WTC11 (cell line): ENCODE results near the gene ADD1. TPM values are rescaled to one million over a fixed set of nuclear protein-coding genes. Genes with fewer than 3 reads are reported as not detected.
A peak's percentile ranks its signal among the peaks of the same experiment; 100 is the strongest.
"Not testable (repeated sequence)": the region's sequence is repeated elsewhere in the genome, so short reads cannot be mapped to it uniquely, and the experiment has no call there.

ENCODE experiments used
- ATAC-seq: fragments of 200-7000 bp; cut with Tn5 transposase; 2 replicates; pipeline ENCODE4 v1.10.0; 2021; ENCODE audit warnings: mild to moderate bottlenecking, moderate library complexity
- CTCF ChIA-PET: fragments of 300-600 bp; sonication (Branson Sonifier 250); formaldehyde crosslinking; loops from one replicate; lab custom pipeline; 2021; ENCODE audit warnings: antibody characterized with exemption; lab: Charles Lee
- POLR2A ChIA-PET: fragments of 350-600 bp; sonication (Branson Sonifier 250); formaldehyde crosslinking; loops from one replicate; lab custom pipeline; 2021; ENCODE audit warnings: antibody characterized with exemption; lab: Charles Lee
- DNase-seq: peaks from one replicate; pipeline ENCODE4 v3.0.0; 2021; ENCODE audit warnings: low spot score
- H3K27ac Mint-ChIP-seq: 2 replicates; pipeline ENCODE4 v1.8.0; 2021; ENCODE audit warnings: mixed read lengths
- H3K27me3 Mint-ChIP-seq: 2 replicates; pipeline ENCODE4 v1.8.0; 2021; ENCODE audit warnings: low read depth, mild to moderate bottlenecking, moderate library complexity, mixed read lengths
- H3K36me3 Mint-ChIP-seq: 2 replicates; pipeline ENCODE4 v1.8.0; 2021; ENCODE audit warnings: mixed read lengths
- H3K4me1 Mint-ChIP-seq: 2 replicates; pipeline ENCODE4 v1.8.0; 2022; ENCODE audit warnings: mixed read lengths
- H3K4me3 Mint-ChIP-seq: 2 replicates; pipeline ENCODE4 v1.8.0; 2021; ENCODE audit warnings: mild to moderate bottlenecking, moderate library complexity, mixed read lengths
- H3K9me3 Mint-ChIP-seq: 2 replicates; pipeline ENCODE4 v1.8.0; 2021; ENCODE audit warnings: mixed read lengths
- ARID4B ChIP-seq: sonication (generic); formaldehyde crosslinking; IDR thresholded peaks from 2 replicates; pipeline ENCODE4 v1.8.0; 2023; ENCODE audit warnings: missing genetic modification reagents, mild to moderate bottlenecking, borderline replicate concordance
- CBFB ChIP-seq: sonication (generic); formaldehyde crosslinking; IDR thresholded peaks from 2 replicates; pipeline ENCODE4 v1.8.1; 2022; ENCODE audit warnings: mild to moderate bottlenecking, low read depth, missing genetic modification reagents
- FOXJ3 ChIP-seq: sonication (generic); formaldehyde crosslinking; IDR thresholded peaks from 2 replicates; pipeline ENCODE4 v1.9.0; 2021; ENCODE audit warnings: missing genetic modification reagents, mild to moderate bottlenecking, borderline replicate concordance
- FOXK1 ChIP-seq: sonication (generic); formaldehyde crosslinking; IDR thresholded peaks from 2 replicates; pipeline ENCODE4 v1.8.0; 2022; ENCODE audit warnings: mild to moderate bottlenecking, moderate library complexity, missing genetic modification reagents
- FOXP1 ChIP-seq: sonication (generic); formaldehyde crosslinking; IDR thresholded peaks from 2 replicates; pipeline ENCODE4 v1.8.0; 2022; ENCODE audit warnings: missing genetic modification reagents, mild to moderate bottlenecking, moderate library complexity, borderline replicate concordance
- GTF2I ChIP-seq: fragments of 250-450 bp; sonication (Bioruptor Pico); conservative IDR thresholded peaks from 2 replicates; pipeline ENCODE4 v1.4.0; 2021; ENCODE audit warnings: mild to moderate bottlenecking
- HMGA2 ChIP-seq: fragments of 250-450 bp; sonication (Bioruptor Pico); IDR thresholded peaks from 2 replicates; pipeline ENCODE4 v1.4.0; 2021; ENCODE audit warnings: mild to moderate bottlenecking, moderate library complexity
- JAZF1 ChIP-seq: fragments of 250-450 bp; sonication (Bioruptor Pico); IDR thresholded peaks from 2 replicates; pipeline ENCODE4 v1.9.0; 2021; ENCODE audit warnings: moderate library complexity, mild to moderate bottlenecking, inconsistent platforms
- NFATC4 ChIP-seq: fragments of 250-450 bp; sonication (Bioruptor Pico); IDR thresholded peaks from 2 replicates; pipeline ENCODE4 v1.9.0; 2021; ENCODE audit warnings: mild to moderate bottlenecking
- NR2C2 ChIP-seq: sonication (generic); formaldehyde crosslinking; IDR thresholded peaks from 2 replicates; pipeline ENCODE4 v1.8.0; 2022; ENCODE audit warnings: mild to moderate bottlenecking, missing genetic modification reagents
- SP1 ChIP-seq: sonication (generic); formaldehyde crosslinking; conservative IDR thresholded peaks from 2 replicates; pipeline ENCODE4 v1.8.1; 2022; ENCODE audit warnings: missing genetic modification reagents
- TEAD1 ChIP-seq: sonication (generic); formaldehyde crosslinking; IDR thresholded peaks from 2 replicates; pipeline ENCODE4 v1.8.0; 2022; ENCODE audit warnings: mild to moderate bottlenecking, missing genetic modification reagents
- TEAD4 ChIP-seq: sonication (generic); formaldehyde crosslinking; IDR thresholded peaks from 2 replicates; pipeline ENCODE4 v1.8.0; 2022; ENCODE audit warnings: mild to moderate bottlenecking, missing genetic modification reagents
- USF2 ChIP-seq: sonication (generic); formaldehyde crosslinking; IDR thresholded peaks from 2 replicates; pipeline ENCODE4 v1.8.1; 2023; ENCODE audit warnings: mild to moderate bottlenecking, missing genetic modification reagents, moderate library complexity
- ZBTB21 ChIP-seq: sonication (generic); formaldehyde crosslinking; IDR thresholded peaks from 2 replicates; pipeline ENCODE4 v1.8.1; 2023; ENCODE audit warnings: mild to moderate bottlenecking, missing genetic modification reagents, borderline replicate concordance
- ZNF121 ChIP-seq: sonication (generic); formaldehyde crosslinking; IDR thresholded peaks from 2 replicates; pipeline ENCODE4 v1.8.0; 2023; ENCODE audit warnings: missing genetic modification reagents
- ZNF219 ChIP-seq: sonication (generic); formaldehyde crosslinking; IDR thresholded peaks from 2 replicates; pipeline ENCODE4 v1.8.0; 2023; ENCODE audit warnings: missing genetic modification reagents, mild to moderate bottlenecking, borderline replicate concordance
- ZNF232 ChIP-seq: sonication (generic); formaldehyde crosslinking; IDR thresholded peaks from 2 replicates; pipeline ENCODE4 v1.8.0; 2022; ENCODE audit warnings: mild to moderate bottlenecking, missing genetic modification reagents
- ZNF317 ChIP-seq: sonication (generic); formaldehyde crosslinking; IDR thresholded peaks from 2 replicates; pipeline ENCODE4 v1.8.1; 2023; ENCODE audit warnings: low read depth, mild to moderate bottlenecking, moderate library complexity, missing genetic modification reagents, borderline replicate concordance
- ZNF423 ChIP-seq: fragments of 250-450 bp; sonication (Bioruptor Pico); IDR thresholded peaks from 2 replicates; pipeline ENCODE4 v2.1.2; 2022; ENCODE audit warnings: mild to moderate bottlenecking, moderate library complexity
- ZNF671 ChIP-seq: fragments of 250-450 bp; sonication (Bioruptor Pico); IDR thresholded peaks from 2 replicates; pipeline ENCODE4 v1.8.0; 2021; ENCODE audit warnings: mild to moderate bottlenecking
- total RNA-seq: library from RNA; stranded (reverse); gene quantifications from 3 replicates; pipeline ENCODE4 v1.2.3, GENCODE V29; 2021
- TF ChIP-seq, protein P1 (sequence below): fragments of 250-450 bp; sonication (Bioruptor Pico); IDR thresholded peaks from 2 replicates; pipeline ENCODE4 v1.9.0; 2021; ENCODE audit warnings: mild to moderate bottlenecking, borderline replicate concordance
- TF ChIP-seq, protein P2 (sequence below): sonication (generic); formaldehyde crosslinking; IDR thresholded peaks from 2 replicates; pipeline ENCODE4 v1.8.1; 2023; ENCODE audit warnings: mild to moderate bottlenecking, moderate library complexity, missing genetic modification reagents

ADD1 gene
- total RNA-seq, 1 experiment from 2014 or later: 178 TPM

GRCh38 chr4:2958446-2958845, 114.8 kb downstream of the ADD1 start (continued):
- TF ChIP-seq NFATC4 (CRISPR knock-in tag) (no peak), ZNF317 (CRISPR knock-in tag) (no peak), ZNF671 (CRISPR knock-in tag) (no peak), TEAD4 (CRISPR knock-in tag) (no peak), ZNF423 (CRISPR knock-in tag) (no peak), FOXP1 (CRISPR knock-in tag) (no peak), JAZF1 (CRISPR knock-in tag) (no peak), ZNF219 (no peak)

GRCh38 chr4:2960450-2960849, 116.8 kb downstream of the ADD1 start:
- CTCF ChIA-PET: interaction anchor here (1.8 kb wide), 1 partner anchor 12 kb away, joined by 4 read pairs; no protein-coding TSS in a partner anchor
- peaks cover 40% of the 10 kb centered on the region for H3K36me3 Mint-ChIP-seq
- H3K27me3 Mint-ChIP-seq: peaks cover 15% of the 10 kb centered on the region

DNA sequence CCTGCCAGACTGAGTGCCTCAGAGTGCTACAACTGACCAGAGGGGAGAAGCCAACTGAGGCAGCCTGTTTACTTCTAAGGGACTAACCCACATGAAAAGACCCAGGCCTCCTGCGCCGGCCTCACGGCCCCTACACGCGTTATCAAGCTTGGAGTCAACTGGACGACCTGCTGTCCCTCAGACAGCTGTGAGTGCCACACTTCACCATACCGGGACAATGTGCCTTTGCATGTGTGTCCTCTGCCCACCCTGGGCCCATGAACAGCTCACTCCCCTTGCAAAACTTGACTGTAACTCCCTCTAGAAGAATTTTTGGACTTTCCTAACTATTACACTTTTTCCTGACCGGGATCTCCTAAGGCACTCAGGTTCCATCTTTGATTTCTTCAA, 117.8 kb downstream of the ADD1 start:
- Mint-ChIP-seq H3K36me3 (peaks cover 30% of the 10 kb centered on the region), H3K27me3 (peaks cover 17% of the 10 kb centered on the region), H3K4me1 (peaks cover 23% of the 10 kb centered on the region), H3K9me3 (peaks cover 10% of the 10 kb centered on the region), H3K4me3 (peak overlapping the region; percentile 82), H3K27ac (no peak overlapping the region)
- CTCF ChIA-PET: interaction anchor here (1.0 to 3.8 kb wide), 2 partner anchors 17 to 48 kb away, joined by 4 to 24 read pairs; no protein-coding TSS in a partner anchor
- ATAC-seq: no peak
- DNase-seq: no peak
- POLR2A ChIA-PET: no interaction called here
- TF ChIP-seq NR2C2 (CRISPR knock-in tag) (no peak), ZNF232 (CRISPR knock-in tag) (no peak), USF2 (CRISPR knock-in tag) (no peak), FOXJ3 (CRISPR knock-in tag) (no peak), SP1 (CRISPR knock-in tag) (no peak), ZNF121 (no peak), TEAD1 (CRISPR knock-in tag) (no peak), FOXP1 (CRISPR knock-in tag) (no peak), ARID4B (CRISPR knock-in tag) (no peak), FOXK1 (CRISPR knock-in tag) (no peak), CBFB (CRISPR knock-in tag) (no peak), ZBTB21 (no peak), TEAD4 (CRISPR knock-in tag) (no peak), GTF2I (CRISPR knock-in tag) (no peak)
- TF ChIP-seq, protein P1, sequence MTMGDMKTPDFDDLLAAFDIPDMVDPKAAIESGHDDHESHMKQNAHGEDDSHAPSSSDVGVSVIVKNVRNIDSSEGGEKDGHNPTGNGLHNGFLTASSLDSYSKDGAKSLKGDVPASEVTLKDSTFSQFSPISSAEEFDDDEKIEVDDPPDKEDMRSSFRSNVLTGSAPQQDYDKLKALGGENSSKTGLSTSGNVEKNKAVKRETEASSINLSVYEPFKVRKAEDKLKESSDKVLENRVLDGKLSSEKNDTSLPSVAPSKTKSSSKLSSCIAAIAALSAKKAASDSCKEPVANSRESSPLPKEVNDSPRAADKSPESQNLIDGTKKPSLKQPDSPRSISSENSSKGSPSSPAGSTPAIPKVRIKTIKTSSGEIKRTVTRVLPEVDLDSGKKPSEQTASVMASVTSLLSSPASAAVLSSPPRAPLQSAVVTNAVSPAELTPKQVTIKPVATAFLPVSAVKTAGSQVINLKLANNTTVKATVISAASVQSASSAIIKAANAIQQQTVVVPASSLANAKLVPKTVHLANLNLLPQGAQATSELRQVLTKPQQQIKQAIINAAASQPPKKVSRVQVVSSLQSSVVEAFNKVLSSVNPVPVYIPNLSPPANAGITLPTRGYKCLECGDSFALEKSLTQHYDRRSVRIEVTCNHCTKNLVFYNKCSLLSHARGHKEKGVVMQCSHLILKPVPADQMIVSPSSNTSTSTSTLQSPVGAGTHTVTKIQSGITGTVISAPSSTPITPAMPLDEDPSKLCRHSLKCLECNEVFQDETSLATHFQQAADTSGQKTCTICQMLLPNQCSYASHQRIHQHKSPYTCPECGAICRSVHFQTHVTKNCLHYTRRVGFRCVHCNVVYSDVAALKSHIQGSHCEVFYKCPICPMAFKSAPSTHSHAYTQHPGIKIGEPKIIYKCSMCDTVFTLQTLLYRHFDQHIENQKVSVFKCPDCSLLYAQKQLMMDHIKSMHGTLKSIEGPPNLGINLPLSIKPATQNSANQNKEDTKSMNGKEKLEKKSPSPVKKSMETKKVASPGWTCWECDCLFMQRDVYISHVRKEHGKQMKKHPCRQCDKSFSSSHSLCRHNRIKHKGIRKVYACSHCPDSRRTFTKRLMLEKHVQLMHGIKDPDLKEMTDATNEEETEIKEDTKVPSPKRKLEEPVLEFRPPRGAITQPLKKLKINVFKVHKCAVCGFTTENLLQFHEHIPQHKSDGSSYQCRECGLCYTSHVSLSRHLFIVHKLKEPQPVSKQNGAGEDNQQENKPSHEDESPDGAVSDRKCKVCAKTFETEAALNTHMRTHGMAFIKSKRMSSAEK (CRISPR knock-in tag): no peak
- TF ChIP-seq, protein P2, sequence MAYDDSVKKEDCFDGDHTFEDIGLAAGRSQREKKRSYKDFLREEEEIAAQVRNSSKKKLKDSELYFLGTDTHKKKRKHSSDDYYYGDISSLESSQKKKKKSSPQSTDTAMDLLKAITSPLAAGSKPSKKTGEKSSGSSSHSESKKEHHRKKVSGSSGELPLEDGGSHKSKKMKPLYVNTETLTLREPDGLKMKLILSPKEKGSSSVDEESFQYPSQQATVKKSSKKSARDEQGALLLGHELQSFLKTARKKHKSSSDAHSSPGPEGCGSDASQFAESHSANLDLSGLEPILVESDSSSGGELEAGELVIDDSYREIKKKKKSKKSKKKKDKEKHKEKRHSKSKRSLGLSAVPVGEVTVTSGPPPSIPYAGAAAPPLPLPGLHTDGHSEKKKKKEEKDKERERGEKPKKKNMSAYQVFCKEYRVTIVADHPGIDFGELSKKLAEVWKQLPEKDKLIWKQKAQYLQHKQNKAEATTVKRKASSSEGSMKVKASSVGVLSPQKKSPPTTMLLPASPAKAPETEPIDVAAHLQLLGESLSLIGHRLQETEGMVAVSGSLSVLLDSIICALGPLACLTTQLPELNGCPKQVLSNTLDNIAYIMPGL (CRISPR knock-in tag): no peak

More at GRCh38 chr4:2960450-2960849, 116.8 kb downstream of the ADD1 start:
- peaks cover 23% of the 10 kb centered on the region for H3K4me1 Mint-ChIP-seq
- not testable (repeated sequence) for H3K4me3 Mint-ChIP-seq, H3K27ac Mint-ChIP-seq
- TF ChIP-seq HMGA2 (CRISPR knock-in tag): peak; percentile 97
- TF ChIP-seq, all 79 proteins: peak for 1; not testable (repeated sequence) for 78
- DNase-seq, ATAC-seq, POLR2A ChIA-PET: not testable (repeated sequence)
- H3K9me3 Mint-ChIP-seq: peaks cover 20% of the 10 kb centered on the region
